ENCODE results near the gene PCDHGB3. TPM values are rescaled to one million over a fixed set of nuclear protein-coding genes. Genes with fewer than 3 reads are reported as not detected.

The PCDHGB3 gene
- polyA plus RNA-seq, 3 donors = not detected

GRCh38 chr5:141409598-141410306 lies 39.7 kb downstream of the PCDHGB3 start:
- no peak for DNase-seq
- Mint-ChIP-seq H3K9me3 (peaks cover 21 to 68% (median 53%) of the 10 kb centered on the region in 7 donors), H3K36me3 (peaks cover 15 to 16% of the 10 kb centered on the region in 2 donors), H3K27ac (no peak overlapping the region), H3K4me3 (peak overlapping the region in 1 of 2 donors; percentile 92), H3K27me3 (ENCODE audit: low read depth in 3 of 3) (peaks cover 76 to 95% (median 91%) of the 10 kb centered on the region in 3 donors), H3K4me1 (peaks cover 18% of the 10 kb centered on the region)
- H3K4me2 ChIP-seq (replicated peaks; ENCODE audit: extremely low read depth, low read length, poor library complexity, severe bottlenecking) = no peak overlapping the region
- no peaks in the 10 kb centered on the region for H4K20me1 ChIP-seq (ENCODE audit: insufficient read depth, low read length)
- H3K36me3 ChIP-seq (replicated peaks in 1 of 2; ENCODE audit: control insufficient read depth in 1 of 2, insufficient read depth in 2 of 2, low read length in 2 of 2) = no peaks in the 10 kb centered on the region
- 30% methylated on average over 60 of the region's 64 CpGs for WGBS (ENCODE audit: insufficient coverage)
- TF ChIP-seq CTCF (IDR thresholded peaks at IDR 0.05) = no peak
- no peak overlapping the region for H3K9ac ChIP-seq (ENCODE audit: insufficient read depth, low read length, poor library complexity, severe bottlenecking)
- peaks cover 11 to 17% of the 10 kb centered on the region in 2 donors for H3K4me1 ChIP-seq (ENCODE audit: control insufficient read depth in 1 of 2, insufficient read depth in 2 of 2, low read length in 2 of 2)
- intact Hi-C loops (cut with micrococcal nuclease) = loop anchor here (5.0 kb wide), 2 partner anchors 113 to 153 kb away; no protein-coding TSS in a partner anchor
- H3K27ac ChIP-seq (ENCODE audit: low read depth in 1 of 2, low read length in 2 of 2) = no peak overlapping the region
- H3K4me3 ChIP-seq (replicated peaks in 1 of 3; ENCODE audit: low read depth in 2 of 3, low read length in 3 of 3) = no peak overlapping the region
- peaks cover 32 to 56% of the 10 kb centered on the region in 2 donors for H3K9me3 ChIP-seq (replicated peaks in 1 of 2; ENCODE audit: control insufficient read depth in 1 of 2, insufficient read depth in 1 of 2, low read length in 2 of 2)
- no peak overlapping the region for H2AFZ ChIP-seq (ENCODE audit: insufficient read depth, low read depth, low read length, poor library complexity, severe bottlenecking)
- no peaks in the 10 kb centered on the region for H3K79me2 ChIP-seq (ENCODE audit: insufficient read depth, low read length)
- H3K27me3 ChIP-seq (ENCODE audit: control insufficient read depth in 2 of 2, insufficient read depth in 2 of 2, low read length in 2 of 2) = peaks cover 77 to 98% of the 10 kb centered on the region in 2 donors

GRCh38 chr5:141411575-141411974 lies 41.5 kb downstream of the PCDHGB3 start:
- peaks cover 83 to 100% of the 10 kb centered on the region in 2 donors for H3K27me3 ChIP-seq (ENCODE audit: control insufficient read depth in 2 of 2, insufficient read depth in 2 of 2, low read length in 2 of 2)
- H3K9me3 ChIP-seq (replicated peaks in 1 of 2; ENCODE audit: control insufficient read depth in 1 of 2, insufficient read depth in 1 of 2, low read length in 2 of 2) = peaks cover 32 to 60% of the 10 kb centered on the region in 2 donors

More at GRCh38 chr5:141411575-141411974, 41.5 kb downstream of the PCDHGB3 start:
- Histone ChIP-seq H2AFZ (ENCODE audit: insufficient read depth, low read depth, low read length, poor library complexity, severe bottlenecking) (no peak overlapping the region), H3K36me3 (replicated peaks in 1 of 2; ENCODE audit: control insufficient read depth in 1 of 2, insufficient read depth in 2 of 2, low read length in 2 of 2) (no peaks in the 10 kb centered on the region), H3K4me1 (ENCODE audit: control insufficient read depth in 1 of 2, insufficient read depth in 2 of 2, low read length in 2 of 2) (peaks cover 11 to 17% of the 10 kb centered on the region in 2 donors), H3K4me3 (replicated peaks in 1 of 3; ENCODE audit: low read depth in 2 of 3, low read length in 3 of 3) (no peak overlapping the region), H3K27ac (ENCODE audit: low read depth in 1 of 2, low read length in 2 of 2) (no peak overlapping the region), H3K9ac (ENCODE audit: insufficient read depth, low read length, poor library complexity, severe bottlenecking) (no peak overlapping the region), H3K4me2 (replicated peaks; ENCODE audit: extremely low read depth, low read length, poor library complexity, severe bottlenecking) (no peak overlapping the region), H4K20me1 (ENCODE audit: insufficient read depth, low read length) (no peaks in the 10 kb centered on the region), H3K79me2 (ENCODE audit: insufficient read depth, low read length) (no peaks in the 10 kb centered on the region)
- DNase-seq = no peak
- intact Hi-C loops (cut with micrococcal nuclease) = loop anchor here (5.0 kb wide), 2 partner anchors 111 to 151 kb away; no protein-coding TSS in a partner anchor
- Mint-ChIP-seq H3K27me3 (ENCODE audit: low read depth in 3 of 3) (peaks cover 82 to 93% (median 87%) of the 10 kb centered on the region in 3 donors), H3K4me1 (peaks cover 22% of the 10 kb centered on the region), H3K27ac (no peak overlapping the region), H3K9me3 (peaks cover 21 to 64% (median 49%) of the 10 kb centered on the region in 7 donors), H3K4me3 (peak overlapping the region in 1 of 2 donors; percentile 35), H3K36me3 (peaks cover 18 to 21% of the 10 kb centered on the region in 2 donors)
- 94% methylated on average over 2 of the region's 3 CpGs for WGBS (ENCODE audit: insufficient coverage)
- no peak for TF ChIP-seq CTCF (IDR thresholded peaks at IDR 0.05)

Data from CD14-positive monocyte (primary cell).